AG04449 (cell line): ENCODE results near the gene GIMAP1.

ENCODE experiments used
- CTCF ChIA-PET: fragments of 350-600 bp; formaldehyde crosslinking; extraction: SDS; loops from one replicate; lab custom pipeline; 2021; ENCODE audit warnings: antibody characterized with exemption; lab: Yijun Ruan, JAX
- POLR2A ChIA-PET: fragments of 400-600, 350-600 bp; formaldehyde crosslinking; extraction: SDS; loops from one replicate; lab custom pipeline; 2020; ENCODE audit warnings: antibody characterized with exemption, inconsistent platforms; lab: Yijun Ruan, JAX
- DNase-seq: peaks from one replicate; pipeline ENCODE4 v3.0.0-alpha.2; 2010; ENCODE audit warnings: low read depth, low spot score
- H3K4me3 ChIP-seq: 2 replicates; pipeline ENCODE4 v1.5.1; 2011; ENCODE audit warnings: low read depth, mild to moderate bottlenecking, control low read depth, low read length
- CTCF ChIP-seq: IDR thresholded peaks from one replicate; pipeline ENCODE4 v1.5.1; 2011; ENCODE audit warnings: mild to moderate bottlenecking, moderate library complexity, low read length, control low read depth, inconsistent platforms; ENCODE audit not compliant: insufficient read depth; ENCODE audit errors: missing control alignments

The GIMAP1 gene

DNA sequence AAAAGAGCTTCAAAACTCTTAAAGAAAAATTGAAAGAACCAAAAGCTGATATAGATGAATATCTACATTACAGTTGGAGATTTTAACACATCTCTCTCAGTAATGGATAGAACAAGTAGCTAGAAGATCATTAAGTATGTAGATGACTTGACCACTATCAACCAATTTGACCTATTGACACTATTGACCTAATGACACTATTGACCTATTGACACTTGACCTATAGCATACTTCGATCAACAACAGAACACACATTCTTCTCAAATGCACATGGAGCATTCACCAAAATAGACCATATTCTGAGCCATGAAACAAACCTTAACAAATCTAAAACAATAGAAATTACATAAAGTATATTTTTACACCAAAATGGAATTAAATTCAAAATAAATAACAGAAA, 43.1 kb downstream of the GIMAP1 start:
- CTCF ChIA-PET, result interaction anchor here (0.8 kb wide), 1 partner anchor 19 kb away, joined by 4 read pairs; no protein-coding TSS in a partner anchor
- H3K4me3 ChIP-seq, result no peak overlapping the region
- no peak for DNase-seq
- POLR2A ChIA-PET, result no interaction called here
- TF ChIP-seq CTCF, result no peak

DNA sequence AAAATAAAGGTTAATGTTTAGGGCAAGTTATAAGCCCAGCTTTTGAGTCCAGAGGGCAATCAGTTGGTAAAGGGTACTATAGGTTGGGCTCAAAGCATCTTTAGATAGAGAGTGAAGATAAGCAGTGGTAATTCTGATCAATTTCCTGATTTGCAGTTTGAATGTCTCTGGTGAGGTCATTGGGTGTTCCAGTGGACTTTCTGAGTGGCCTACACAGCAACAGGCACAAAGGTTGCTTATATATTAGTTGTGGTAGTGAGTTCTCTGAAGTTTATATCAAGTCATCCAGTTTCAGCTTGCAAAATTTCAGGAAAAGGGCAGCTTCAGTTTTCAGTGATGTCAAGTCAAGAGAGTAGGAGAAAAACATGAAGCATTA, 49.9 kb downstream of the GIMAP1 start:
- ChIA-PET POLR2A (no interaction called here), CTCF (no interaction called here)
- H3K4me3 ChIP-seq, result no peak overlapping the region
- no peak for DNase-seq
- no peak for TF ChIP-seq CTCF

- ChIA-PET CTCF (interaction anchor here (1.0 kb wide), 1 partner anchor 9 kb away, joined by 5 read pairs; no protein-coding TSS in a partner anchor), POLR2A (no interaction called here)
- H3K4me3 ChIP-seq, result no peak overlapping the region
- TF ChIP-seq CTCF, result no peak
- DNase-seq, result no peak
Measured at GRCh38 chr7:150769768-150770167, 53.4 kb downstream of the GIMAP1 start.
